NCI-H2081 (cell line): ENCODE results near the gene FZD10.

Experiments used
- DNase-seq, 2 experiments: peaks; one replicate each; lab custom pipeline; 2025; lab: John Stamatoyannopoulos, UW

The FZD10 gene

GRCh38 chr12:130154276-130155070 is 7.8 kb upstream of the FZD10 start:
- no peak for DNase-seq

- DNase-seq: no peak
Measured at GRCh38 chr12:130155416-130156073, 6.7 kb upstream of the FZD10 start.

GRCh38 chr12:130156652-130157275 is 5.5 kb upstream of the FZD10 start:
- no peak for DNase-seq

- DNase-seq: no peak
Measured at GRCh38 chr12:130157998-130158753, 4.1 kb upstream of the FZD10 start.

- DNase-seq: no peak
Measured at GRCh38 chr12:130158754-130159059, 3.6 kb upstream of the FZD10 start.

- DNase-seq: no peak
Measured at GRCh38 chr12:130160306-130160705, 2.0 kb upstream of the FZD10 start.

GRCh38 chr12:130160711-130161231 is 1.5 kb upstream of the FZD10 start:
- no peak for DNase-seq

GRCh38 chr12:130161261-130162243 is 712 bp upstream of the FZD10 start:
- DNase-seq: no peak

- DNase-seq: no peak
Measured at GRCh38 chr12:130162745-130163460, 639 bp downstream of the FZD10 start.

- no peak for DNase-seq
Measured at GRCh38 chr12:130163461-130164215, 1.4 kb downstream of the FZD10 start.

- no peak for DNase-seq
Measured at GRCh38 chr12:130164216-130164542, 1.9 kb downstream of the FZD10 start.

- no peak for DNase-seq
Measured at GRCh38 chr12:130164936-130165335, 2.7 kb downstream of the FZD10 start.

GRCh38 chr12:130166306-130166705 is 4.0 kb downstream of the FZD10 start:
- no peak for DNase-seq

GRCh38 chr12:130167537-130167936 is 5.3 kb downstream of the FZD10 start:
- DNase-seq: no peak

- no peak for DNase-seq
Measured at GRCh38 chr12:130169256-130169655, 7.0 kb downstream of the FZD10 start.

GRCh38 chr12:130169924-130170323 is 7.7 kb downstream of the FZD10 start:
- no peak for DNase-seq

GRCh38 chr12:130170611-130171010 is 8.3 kb downstream of the FZD10 start:
- no peak for DNase-seq

GRCh38 chr12:130177635-130178242 is 15.5 kb downstream of the FZD10 start:
- DNase-seq: no peak

GRCh38 chr12:130178282-130178681 is 16.0 kb downstream of the FZD10 start:
- no peak for DNase-seq
